Neural cell (in vitro differentiated cells): ENCODE results near the gene LRMDA. TPM values are rescaled to one million over a fixed set of nuclear protein-coding genes. Genes with fewer than 3 reads are reported as not detected.

Experiments used
- H2AFZ ChIP-seq: fragments of 200-600, 300-800 bp; sonication (generic), shearing (Covaris generic); 2 replicates; pipeline ENCODE4 v1.6.0; 2014; ENCODE audit warnings: low read depth, mild to moderate bottlenecking, antibody characterized with exemption, low read length, moderate library complexity
- H3F3A ChIP-seq: fragments of 200-600 bp; shearing (Covaris generic); 2 replicates; pipeline ENCODE4 v1.6.1; 2016; ENCODE audit warnings: mild to moderate bottlenecking, moderate library complexity, mixed read lengths, antibody characterized with exemption, low read length; ENCODE audit not compliant: insufficient read depth, poor library complexity, severe bottlenecking
- H3K27ac ChIP-seq: fragments of 200-600, 300-800 bp; sonication (generic), shearing (Covaris generic); 2 replicates; pipeline ENCODE4 v1.5.1; 2014; ENCODE audit warnings: mild to moderate bottlenecking, low read length, moderate library complexity
- H3K27me3 ChIP-seq: fragments of 300-800, 200-600 bp; sonication (generic), shearing (Covaris generic); 2 replicates; pipeline ENCODE4 v1.6.0; 2014; ENCODE audit warnings: mild to moderate bottlenecking, low read depth, low read length, moderate library complexity; ENCODE audit not compliant: insufficient read depth
- H3K36me3 ChIP-seq: fragments of 300-800, 200-600 bp; sonication (generic), shearing (Covaris generic); 2 replicates; pipeline ENCODE4 v1.5.1; 2014; ENCODE audit warnings: mild to moderate bottlenecking, antibody characterized with exemption, low read length, moderate library complexity; ENCODE audit not compliant: insufficient read depth
- H3K4me2 ChIP-seq: fragments of 300-800, 200-600 bp; sonication (generic), shearing (Covaris generic); 2 replicates; pipeline ENCODE4 v1.6.0; 2014; ENCODE audit warnings: mild to moderate bottlenecking, low read length
- H3K4me3 ChIP-seq: fragments of 300-800, 200-600 bp; sonication (generic), shearing (Covaris generic); 2 replicates; pipeline ENCODE4 v1.5.1; 2014; ENCODE audit warnings: mild to moderate bottlenecking, low read length, moderate library complexity
- H3K79me2 ChIP-seq: fragments of 200-600 bp; shearing (Covaris generic); replicated peaks from 2 replicates; pipeline ENCODE4 v1.6.0; 2014; ENCODE audit warnings: mild to moderate bottlenecking, low read length, moderate library complexity; ENCODE audit not compliant: insufficient read depth
- H3K9ac ChIP-seq: fragments of 300-800, 200-600 bp; sonication (generic), shearing (Covaris generic); 2 replicates; pipeline ENCODE4 v1.6.1; 2016; ENCODE audit warnings: mild to moderate bottlenecking, low read length, mixed read lengths
- H3K9me2 ChIP-seq: fragments of 200-600 bp; shearing (Covaris generic); 2 replicates; pipeline ENCODE4 v1.6.1; 2016; ENCODE audit warnings: mild to moderate bottlenecking, low read length, mixed read lengths; ENCODE audit not compliant: insufficient read depth
- H3K9me3 ChIP-seq: fragments of 200-600, 300-800 bp; sonication (generic), shearing (Covaris generic); 2 replicates; pipeline ENCODE4 v1.6.1; 2016; ENCODE audit warnings: mild to moderate bottlenecking, mixed run types, low read length, moderate library complexity, mixed read lengths
- H4K20me1 ChIP-seq: fragments of 200-600 bp; shearing (Covaris generic); 2 replicates; pipeline ENCODE4 v1.6.1; 2016; ENCODE audit warnings: mild to moderate bottlenecking, mixed run types; ENCODE audit not compliant: insufficient read depth
- CTCF ChIP-seq: fragments of 450-650 bp; IDR thresholded peaks from 2 replicates; pipeline ENCODE4 v1.5.1; 2014; ENCODE audit warnings: antibody characterized with exemption, mild to moderate bottlenecking, moderate library complexity; ENCODE audit not compliant: poor library complexity, severe bottlenecking
- EP300 ChIP-seq: fragments of 450-650 bp; conservative IDR thresholded peaks from 2 replicates; pipeline ENCODE4 v1.6.1; 2014; ENCODE audit warnings: antibody characterized with exemption, mild to moderate bottlenecking, moderate library complexity; ENCODE audit not compliant: poor library complexity, severe bottlenecking
- EZH2 ChIP-seq: fragments of 200-600, 300-800 bp; shearing (Covaris generic), sonication (generic); IDR thresholded peaks from 2 replicates; pipeline ENCODE4 v1.6.1; 2014; ENCODE audit warnings: antibody characterized with exemption, low read length, borderline replicate concordance, mild to moderate bottlenecking; ENCODE audit not compliant: insufficient read depth, poor library complexity, severe bottlenecking
- MXI1 ChIP-seq: fragments of 450-650 bp; conservative IDR thresholded peaks from 2 replicates; pipeline ENCODE4 v1.6.1; 2014; ENCODE audit warnings: antibody characterized with exemption, mild to moderate bottlenecking; ENCODE audit not compliant: poor library complexity, severe bottlenecking
- POLR2AphosphoS5 ChIP-seq: IDR thresholded peaks from 2 replicates; pipeline ENCODE4 v1.6.1; 2012
- RAD21 ChIP-seq: fragments of 450-650 bp; conservative IDR thresholded peaks from 2 replicates; pipeline ENCODE4 v1.6.1; 2014; ENCODE audit warnings: antibody characterized with exemption, mild to moderate bottlenecking, moderate library complexity
- REST ChIP-seq: IDR thresholded peaks from 2 replicates; pipeline ENCODE4 v1.6.1; 2012; ENCODE audit warnings: borderline replicate concordance
- SMC3 ChIP-seq: fragments of 450-650 bp; conservative IDR thresholded peaks from 2 replicates; pipeline ENCODE4 v1.6.1; 2014; ENCODE audit warnings: antibody characterized with exemption, mild to moderate bottlenecking, moderate library complexity; ENCODE audit not compliant: poor library complexity
- TAF1 ChIP-seq: IDR thresholded peaks from 2 replicates; pipeline ENCODE4 v1.6.1; 2012; ENCODE audit warnings: low read depth
- polyA plus RNA-seq: library from polyadenylated mRNA; depleted of rRNA; stranded (reverse); fragments of >200 nt; gene quantifications from 2 replicates; pipeline ENCODE4 v1.2.3, GENCODE V29; 2014

The LRMDA gene
- polyA plus RNA-seq, 1 donor from 2014 or later: 5.6 TPM

- Histone ChIP-seq H3K4me2 (no peak overlapping the region), H3K9me3 (peaks cover 3% of the 10 kb centered on the region), H3K9me2 (no peaks in the 10 kb centered on the region), H3K79me2 (no peaks in the 10 kb centered on the region), H4K20me1 (no peaks in the 10 kb centered on the region), H3K9ac (no peak overlapping the region), H3F3A (no peaks in the 10 kb centered on the region), H3K36me3 (no peaks in the 10 kb centered on the region), H3K27ac (no peak overlapping the region), H3K4me3 (no peak overlapping the region), H3K27me3 (no peaks in the 10 kb centered on the region), H2AFZ (no peak overlapping the region)
- TF ChIP-seq SMC3 (no peak), MXI1 (no peak), TAF1 (no peak), EP300 (no peak), EZH2 (no peak), RAD21 (no peak), CTCF (no peak), POLR2AphosphoS5 (no peak), REST (no peak)
Observed at GRCh38 chr10:75532253-75532924, 101.0 kb downstream of the LRMDA start.

GRCh38 chr10:75538144-75538543, 106.7 kb downstream of the LRMDA start:
- no peaks in the 10 kb centered on the region for H3K36me3 ChIP-seq
- H4K20me1 ChIP-seq: no peaks in the 10 kb centered on the region
- no peak overlapping the region for H3K4me2 ChIP-seq
- no peaks in the 10 kb centered on the region for H3K27me3 ChIP-seq
- H3K9ac ChIP-seq: no peak overlapping the region
- no peaks in the 10 kb centered on the region for H3K79me2 ChIP-seq
- TF ChIP-seq REST: no peak
- no peak for TF ChIP-seq SMC3
- no peak for TF ChIP-seq RAD21
- no peak for TF ChIP-seq TAF1
- no peak for TF ChIP-seq MXI1
- TF ChIP-seq CTCF: no peak
- TF ChIP-seq POLR2AphosphoS5: no peak
- TF ChIP-seq EP300: no peak
- no peak for TF ChIP-seq EZH2
- no peak overlapping the region for H3K4me3 ChIP-seq
- H3K27ac ChIP-seq: no peak overlapping the region
- no peaks in the 10 kb centered on the region for H3K9me3 ChIP-seq
- no peak overlapping the region for H2AFZ ChIP-seq
- no peaks in the 10 kb centered on the region for H3K9me2 ChIP-seq
- H3F3A ChIP-seq: peaks cover 3% of the 10 kb centered on the region
